RWPE2 (cell line): ENCODE measurements around the gene FBXL13.
A peak's percentile ranks its signal among the peaks of the same experiment; 100 is the strongest.

Experiments
- ATAC-seq: fragments of 200-7000 bp; cut with Tn5 transposase; 3 replicates; pipeline ENCODE4 v1.9.1; 2021; ENCODE audit warnings: low read depth
- DNase-seq: peaks from one replicate; pipeline ENCODE4 v3.0.0-alpha.2; 2020; ENCODE audit warnings: low spot score
- H3K27ac ChIP-seq: fragments of 450-650 bp; 2 replicates; pipeline ENCODE4 v1.5.1; 2017; ENCODE audit warnings: mild to moderate bottlenecking; ENCODE audit not compliant: poor library complexity, severe bottlenecking
- H3K27me3 ChIP-seq: fragments of 250-450 bp; sonication (Bioruptor Pico); 2 replicates; pipeline ENCODE4 v1.5.1; 2021; ENCODE audit warnings: mild to moderate bottlenecking, moderate library complexity; ENCODE audit not compliant: insufficient read depth, poor library complexity, severe bottlenecking
- H3K36me3 ChIP-seq: fragments of 250-450 bp; sonication (Bioruptor Pico); 2 replicates; pipeline ENCODE4 v1.5.1; 2020; ENCODE audit warnings: low read depth, mild to moderate bottlenecking, moderate library complexity
- H3K4me1 ChIP-seq: fragments of 250-450 bp; sonication (Bioruptor Pico); 2 replicates; pipeline ENCODE4 v1.5.1; 2021; ENCODE audit warnings: mild to moderate bottlenecking, moderate library complexity; ENCODE audit not compliant: insufficient read depth, poor library complexity, severe bottlenecking
- H3K4me3 ChIP-seq: fragments of 250-450 bp; sonication (Bioruptor Pico); 2 replicates; pipeline ENCODE4 v1.5.1; 2021; ENCODE audit warnings: mild to moderate bottlenecking, moderate library complexity; ENCODE audit not compliant: severe bottlenecking
- H3K9me3 ChIP-seq: fragments of 250-450 bp; sonication (Bioruptor Pico); 2 replicates; pipeline ENCODE4 v1.5.1; 2021; ENCODE audit warnings: mild to moderate bottlenecking, moderate library complexity; ENCODE audit not compliant: severe bottlenecking
- CTCF ChIP-seq: fragments of 450-650 bp; IDR thresholded peaks from one replicate; pipeline ENCODE4 v1.5.1; 2017; ENCODE audit warnings: mild to moderate bottlenecking, moderate library complexity; ENCODE audit not compliant: poor library complexity, severe bottlenecking

Gene FBXL13

GRCh38 chr7:102890971-102891692, 183.5 kb downstream of the FBXL13 start:
- no peak for TF ChIP-seq CTCF

GRCh38 chr7:102890292-102890970, 184.2 kb downstream of the FBXL13 start:
- 0 out of 3 replicates have a peak, but pooled peaks have one; percentile 8 for ATAC-seq
- Histone ChIP-seq H3K4me3 (no peak overlapping the region), H3K4me1 (peaks cover 24% of the 10 kb centered on the region), H3K27me3 (no peaks in the 10 kb centered on the region), H3K9me3 (no peaks in the 10 kb centered on the region), H3K27ac (peak overlapping the region; percentile 75), H3K36me3 (no peaks in the 10 kb centered on the region)
- no peak for DNase-seq
- no peak for TF ChIP-seq CTCF

More at GRCh38 chr7:102890971-102891692, 183.5 kb downstream of the FBXL13 start:
- Histone ChIP-seq H3K27ac (peak overlapping the region; percentile 75), H3K4me1 (peaks cover 24% of the 10 kb centered on the region), H3K4me3 (no peak overlapping the region), H3K9me3 (no peaks in the 10 kb centered on the region), H3K36me3 (no peaks in the 10 kb centered on the region), H3K27me3 (no peaks in the 10 kb centered on the region)
- ATAC-seq = peak; percentile 34
- DNase-seq = no peak

GRCh38 chr7:102889851-102890250, 184.7 kb downstream of the FBXL13 start:
- TF ChIP-seq CTCF = no peak
- ATAC-seq (no peak), DNase-seq (no peak)
- Histone ChIP-seq H3K9me3 (no peaks in the 10 kb centered on the region), H3K36me3 (no peaks in the 10 kb centered on the region), H3K4me1 (peaks cover 24% of the 10 kb centered on the region), H3K27ac (no peak overlapping the region), H3K27me3 (no peaks in the 10 kb centered on the region), H3K4me3 (no peak overlapping the region)

- no peak for DNase-seq
- no peak for ATAC-seq
- Histone ChIP-seq H3K4me1 (peaks cover 29% of the 10 kb centered on the region), H3K36me3 (no peaks in the 10 kb centered on the region), H3K27ac (no peak overlapping the region), H3K9me3 (no peaks in the 10 kb centered on the region), H3K27me3 (no peaks in the 10 kb centered on the region), H3K4me3 (no peak overlapping the region)
- TF ChIP-seq CTCF = no peak
These were observed 185.9 kb downstream of the FBXL13 start for GRCh38 chr7:102888561-102889233.
